Upper lobe of left lung (tissue), 4 donors: ENCODE data around the gene GLIS1.

Experiments used
- EP300 ChIP-seq, 4 donors: sonication (generic); formaldehyde crosslinking; IDR thresholded peaks; one replicate each; pipeline ENCODE4 v1.5.1; 2017; ENCODE audit warnings: antibody characterized with exemption in 4 of 4, control low read depth in 2 of 4
- POLR2A ChIP-seq, 4 donors: fragments of 450-650 bp; IDR thresholded peaks; one replicate each; pipeline ENCODE4 v1.5.1; 2016 to 2017; ENCODE audit warnings: antibody characterized with exemption in 4 of 4, mild to moderate bottlenecking in 2 of 4
- TF ChIP-seq, protein P1 (sequence below), 6 experiments: fragments of 450-650 bp in 4 of 6; fragments of 200-600 bp in 2 of 6; sonication (generic) in 2 of 6; IDR thresholded peaks; one replicate each; pipeline ENCODE4 v1.5.1; 2016 to 2019; ENCODE audit warnings: antibody characterized with exemption in 6 of 6

GRCh38 chr1:53549781-53550180, 189.2 kb downstream of the GLIS1 start:
- TF ChIP-seq POLR2A (IDR thresholded peaks at IDR 0.05) = no peak
- TF ChIP-seq, protein P1, sequence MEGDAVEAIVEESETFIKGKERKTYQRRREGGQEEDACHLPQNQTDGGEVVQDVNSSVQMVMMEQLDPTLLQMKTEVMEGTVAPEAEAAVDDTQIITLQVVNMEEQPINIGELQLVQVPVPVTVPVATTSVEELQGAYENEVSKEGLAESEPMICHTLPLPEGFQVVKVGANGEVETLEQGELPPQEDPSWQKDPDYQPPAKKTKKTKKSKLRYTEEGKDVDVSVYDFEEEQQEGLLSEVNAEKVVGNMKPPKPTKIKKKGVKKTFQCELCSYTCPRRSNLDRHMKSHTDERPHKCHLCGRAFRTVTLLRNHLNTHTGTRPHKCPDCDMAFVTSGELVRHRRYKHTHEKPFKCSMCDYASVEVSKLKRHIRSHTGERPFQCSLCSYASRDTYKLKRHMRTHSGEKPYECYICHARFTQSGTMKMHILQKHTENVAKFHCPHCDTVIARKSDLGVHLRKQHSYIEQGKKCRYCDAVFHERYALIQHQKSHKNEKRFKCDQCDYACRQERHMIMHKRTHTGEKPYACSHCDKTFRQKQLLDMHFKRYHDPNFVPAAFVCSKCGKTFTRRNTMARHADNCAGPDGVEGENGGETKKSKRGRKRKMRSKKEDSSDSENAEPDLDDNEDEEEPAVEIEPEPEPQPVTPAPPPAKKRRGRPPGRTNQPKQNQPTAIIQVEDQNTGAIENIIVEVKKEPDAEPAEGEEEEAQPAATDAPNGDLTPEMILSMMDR (IDR thresholded peaks at IDR 0.05) = no peak
- no peak for TF ChIP-seq EP300 (IDR thresholded peaks at IDR 0.05)
